ENCODE data around the gene PHACTR4. TPM values are rescaled to one million over a fixed set of nuclear protein-coding genes. Genes with fewer than 3 reads are reported as not detected.

Gene PHACTR4
- total and polyA plus RNA-seq, 2 of the 4 experiments (the other 2 are of a cell fraction), result 7.5 to 15.0 TPM

DNA sequence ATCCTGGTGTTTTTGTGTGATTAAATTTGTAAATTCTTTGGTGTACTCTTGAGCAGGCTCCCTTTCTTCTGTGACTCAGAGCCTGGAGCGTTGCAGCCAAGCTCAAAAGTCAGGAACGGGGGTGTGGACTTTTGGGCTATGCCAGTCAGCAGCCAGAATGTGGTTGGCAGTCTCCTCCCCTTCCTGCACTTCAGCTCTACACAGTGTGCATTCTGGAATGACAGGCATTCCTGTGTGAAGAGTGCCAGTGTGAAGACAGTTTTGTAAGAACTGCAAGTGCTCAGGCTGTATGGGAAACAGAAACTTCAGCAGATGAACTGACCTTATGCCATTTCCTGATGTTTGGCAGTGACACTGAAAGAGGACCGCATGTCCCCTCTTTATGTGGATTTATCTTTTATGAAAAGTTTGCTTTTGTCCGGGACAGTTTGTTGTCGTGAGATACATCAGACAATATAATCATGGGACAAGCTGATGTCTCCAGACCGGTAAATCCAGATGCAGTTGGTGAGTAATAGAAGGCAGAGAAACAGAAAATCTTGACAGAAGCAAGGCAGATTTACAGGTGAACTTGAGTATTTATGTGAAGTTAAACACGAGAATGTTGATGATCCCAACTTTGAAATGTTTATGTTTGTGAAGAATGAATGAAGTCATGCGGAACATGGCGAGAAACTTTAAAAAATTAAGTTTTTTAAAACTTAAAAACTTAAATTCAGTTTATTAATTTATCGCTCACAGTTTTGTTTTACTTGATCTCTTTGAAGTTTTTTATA, 68.6 kb downstream of the PHACTR4 start:
- Histone ChIP-seq H3K4me2 (ENCODE audit: low read depth, low read length) (peak overlapping the region; percentile 83; the same call in 1 of the 2 replicates), H2BK20ac (ENCODE audit: low read depth, low read length) (peak overlapping the region; percentile 50), H3K9me1 (ENCODE audit: insufficient read depth, low read length) (no peaks in the 10 kb centered on the region; the same call in 1 of the 2 replicates), H3K4me1 (ENCODE audit: control insufficient read depth, insufficient read depth, low read length) (peaks cover 2% of the 10 kb centered on the region; the same call in 1 of the 2 replicates), H2BK5ac (ENCODE audit: low read depth, low read length, poor library complexity, severe bottlenecking) (peak overlapping the region; percentile 90), H2AK9ac (replicated peaks; ENCODE audit: low read depth, low read length, poor library complexity) (peak overlapping the region; percentile 34), H3K23ac (ENCODE audit: low read depth, low read length) (peak overlapping the region; percentile 60; the same call in 1 of the 2 replicates), H4K5ac (ENCODE audit: low read depth, low read length) (no peak overlapping the region), H4K20me1 (ENCODE audit: insufficient read depth, low read length) (peaks cover 14% of the 10 kb centered on the region; the same call in 1 of the 2 replicates), H3K14ac (replicated peaks; ENCODE audit: low read depth, low read length) (peak overlapping the region; percentile 57; the same call in 1 of the 2 replicates), H4K91ac (ENCODE audit: insufficient read depth, low read depth, low read length) (peak overlapping the region; percentile 43; the same call in 1 of the 2 replicates), H3K18ac (ENCODE audit: low read depth, low read length) (peak overlapping the region; percentile 30; the same call in 1 of the 2 replicates), H3K56ac (ENCODE audit: extremely low read depth, insufficient read depth, low read length) (peak overlapping the region; percentile 65; the same call in 1 of the 2 replicates), H3K36me3 (ENCODE audit: control insufficient read depth, insufficient read depth, low read length) (no peaks in the 10 kb centered on the region), H3K27ac (ENCODE audit: insufficient read depth, low read length) (no peak overlapping the region; the same call in 1 of the 2 replicates), H4K8ac (ENCODE audit: low read depth in 2 of 2, low read length in 2 of 2) (peak overlapping the region in 1 of 2 experiments; percentile 54; a peak in 2 of 4 replicates), H3K4ac (ENCODE audit: low read depth, low read length) (peak overlapping the region; percentile 63), H2AK5ac (ENCODE audit: low read depth, low read length) (no peak overlapping the region; the same call in 1 of the 2 replicates), H3K9ac (ENCODE audit: low read depth, low read length) (no peak overlapping the region; the same call in 1 of the 2 replicates), H2BK15ac (ENCODE audit: low read depth, low read length) (peak overlapping the region; percentile 43; the same call in 1 of the 3 replicates), H3K4me3 (ENCODE audit: insufficient read depth, low read depth, low read length) (peak overlapping the region; percentile 37; the same call in 1 of the 2 replicates), H2BK120ac (ENCODE audit: low read depth, low read length) (peak overlapping the region; percentile 56), H3K79me1 (ENCODE audit: low read depth in 1 of 2, low read length in 2 of 2) (peaks cover 7 to 44% of the 10 kb centered on the region in 2 experiments), H2AFZ (replicated peaks; ENCODE audit: low read length, poor library complexity) (peak overlapping the region; percentile 38), H3K9me3 (ENCODE audit: control insufficient read depth, insufficient read depth, low read length) (no peaks in the 10 kb centered on the region), H3K27me3 (ENCODE audit: control insufficient read depth, insufficient read depth, low read length) (no peaks in the 10 kb centered on the region)
- TF ChIP-seq MXI1 (IDR thresholded peaks at IDR 0.05; ENCODE audit: borderline replicate concordance, low read depth, low read length) (peak; percentile 57; the same call in 1 of the 2 replicates), RFX5 (IDR thresholded peaks at IDR 0.05; ENCODE audit: low read depth, low read length) (no peak), RCOR1 (IDR thresholded peaks at IDR 0.05; ENCODE audit: insufficient replicate concordance, low read length) (peak; percentile 85), SMC3 (IDR thresholded peaks at IDR 0.05; ENCODE audit: low read depth, low read length) (no peak), MAFK (IDR thresholded peaks at IDR 0.05; ENCODE audit: low read depth, low read length) (peak; percentile 47; the same call in 1 of the 2 replicates), CHD1 (IDR thresholded peaks at IDR 0.05; ENCODE audit: low read depth, low read length) (0 out of 2 replicates have a peak, but pooled peaks have one; percentile 30), BHLHE40 (IDR thresholded peaks at IDR 0.05; ENCODE audit: low read depth, low read length) (peak; percentile 44; the same call in 1 of the 2 replicates), CEBPB (IDR thresholded peaks at IDR 0.05; ENCODE audit: low read depth, low read length) (peak; percentile 36), POLR2A (IDR thresholded peaks at IDR 0.05; ENCODE audit: low read depth, low read length) (peak; percentile 93)
- BruUV-seq (replicated peaks), result TSS peak; percentile 17
- 31% methylated on average over 4 of the region's 10 CpGs; no CpG with 5 or more reads in 1 of the 2 experiments for WGBS, 2 experiments (ENCODE audit: extremely low coverage in 2 of 2, insufficient read length in 1 of 2)
- ChIA-PET POLR2A (ENCODE audit: unreplicated experiment) (no interaction called here), CTCF (interaction anchor here (1.0 kb wide), 1 partner anchor 13 kb away, joined by 3 read pairs; no protein-coding TSS in a partner anchor)
- in situ Hi-C loops (cut with MboI; ENCODE audit: low sequenced_read_pairs) (no loop called here), dilution Hi-C loops (cut with HindIII; ENCODE audit: low sequenced_read_pairs, unreplicated experiment) (no loop called here), intact Hi-C loops (cut with micrococcal nuclease) (no loop called here)
- ATAC-seq (ENCODE audit: low read depth) (peak; percentile 98), DNase-seq (peak; percentile 96)
